Gastrocnemius medialis (tissue), 4 donors: ENCODE results near the gene RPL10A.

Experiments
- POLR2A ChIP-seq, 2 donors: fragments of 450-650 bp; IDR thresholded peaks; one replicate each; pipeline ENCODE4 v1.6.1; 2017; ENCODE audit warnings: antibody characterized with exemption in 2 of 2, mild to moderate bottlenecking in 2 of 2, moderate library complexity in 2 of 2
- TF ChIP-seq, protein P1 (sequence below), 5 experiments: fragments of 450-650 bp in 3 of 5; fragments of 200-600 bp in 2 of 5; sonication (generic) in 2 of 5; IDR thresholded peaks in 4 of 5; conservative IDR thresholded peaks in 1 of 5; 1 replicate in 4 of 5; 2 replicates in 1 of 5; pipeline ENCODE4 v1.5.1; 2016 to 2019; ENCODE audit warnings: antibody characterized with exemption in 5 of 5, mild to moderate bottlenecking in 3 of 5, moderate library complexity in 3 of 5

DNA sequence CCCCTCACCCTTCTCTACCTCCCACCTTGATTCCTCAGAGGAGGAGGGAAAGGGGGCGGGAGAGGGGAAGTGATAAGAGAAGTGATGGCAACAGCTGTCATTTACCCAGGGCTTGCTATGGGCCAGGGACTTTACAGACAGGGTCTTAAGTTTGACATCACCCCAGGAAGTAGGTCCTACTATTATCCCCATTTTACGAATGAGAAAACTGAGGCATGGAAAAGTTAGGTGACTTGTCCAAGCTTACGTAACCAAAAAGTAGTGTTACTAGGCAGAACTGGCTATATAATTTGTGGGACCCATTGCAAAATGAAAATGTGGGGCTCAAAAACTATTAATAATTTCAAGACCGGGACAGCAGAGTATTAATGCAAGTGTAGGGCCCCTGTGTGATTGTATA is 26.6 kb upstream of the RPL10A start:
- TF ChIP-seq, protein P1, sequence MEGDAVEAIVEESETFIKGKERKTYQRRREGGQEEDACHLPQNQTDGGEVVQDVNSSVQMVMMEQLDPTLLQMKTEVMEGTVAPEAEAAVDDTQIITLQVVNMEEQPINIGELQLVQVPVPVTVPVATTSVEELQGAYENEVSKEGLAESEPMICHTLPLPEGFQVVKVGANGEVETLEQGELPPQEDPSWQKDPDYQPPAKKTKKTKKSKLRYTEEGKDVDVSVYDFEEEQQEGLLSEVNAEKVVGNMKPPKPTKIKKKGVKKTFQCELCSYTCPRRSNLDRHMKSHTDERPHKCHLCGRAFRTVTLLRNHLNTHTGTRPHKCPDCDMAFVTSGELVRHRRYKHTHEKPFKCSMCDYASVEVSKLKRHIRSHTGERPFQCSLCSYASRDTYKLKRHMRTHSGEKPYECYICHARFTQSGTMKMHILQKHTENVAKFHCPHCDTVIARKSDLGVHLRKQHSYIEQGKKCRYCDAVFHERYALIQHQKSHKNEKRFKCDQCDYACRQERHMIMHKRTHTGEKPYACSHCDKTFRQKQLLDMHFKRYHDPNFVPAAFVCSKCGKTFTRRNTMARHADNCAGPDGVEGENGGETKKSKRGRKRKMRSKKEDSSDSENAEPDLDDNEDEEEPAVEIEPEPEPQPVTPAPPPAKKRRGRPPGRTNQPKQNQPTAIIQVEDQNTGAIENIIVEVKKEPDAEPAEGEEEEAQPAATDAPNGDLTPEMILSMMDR (IDR thresholded peaks at IDR 0.05 in 4 of 5, conservative IDR thresholded peaks at IDR 0.05 in 1 of 5), result no peak
- no peak for TF ChIP-seq POLR2A (IDR thresholded peaks at IDR 0.05)
